SU-DHL-6 (cell line): Measurements from ENCODE around the gene REXO5.

Experiments used
- H2AFZ ChIP-seq: fragments of 200-600 bp; sonication (generic); 2 replicates; pipeline ENCODE4 v1.6.1; 2014; ENCODE audit warnings: low read depth, mild to moderate bottlenecking, moderate library complexity, mixed read lengths, antibody characterized with exemption, low read length; ENCODE audit not compliant: severe bottlenecking
- H3F3A ChIP-seq: fragments of 200-600 bp; shearing (Covaris generic); 2 replicates; pipeline ENCODE4 v1.6.0; 2016; ENCODE audit warnings: antibody characterized with exemption, mild to moderate bottlenecking; ENCODE audit not compliant: insufficient read depth
- H3K27ac ChIP-seq: fragments of 200-600 bp; sonication (generic); 2 replicates; pipeline ENCODE4 v1.5.1; 2016; ENCODE audit warnings: low read depth, mild to moderate bottlenecking, low read length, moderate library complexity, mixed read lengths
- H3K27me3 ChIP-seq: fragments of 200-600 bp; sonication (generic), shearing (Covaris generic); 2 replicates; pipeline ENCODE4 v1.6.0; 2014; ENCODE audit warnings: mild to moderate bottlenecking, low read length
- H3K36me3 ChIP-seq: fragments of 200-600 bp; sonication (generic); 2 replicates; pipeline ENCODE4 v1.6.1; 2014; ENCODE audit warnings: mild to moderate bottlenecking, low read length, mixed read lengths
- H3K4me2 ChIP-seq: fragments of 300-600, 200-600 bp; shearing (Covaris generic), sonication (generic); 2 replicates; pipeline ENCODE4 v1.6.0; 2014; ENCODE audit warnings: low read length, low read depth, mild to moderate bottlenecking; ENCODE audit not compliant: poor library complexity, severe bottlenecking
- H3K4me3 ChIP-seq: fragments of 200-600 bp; sonication (generic); 2 replicates; pipeline ENCODE4 v1.5.1; 2014; ENCODE audit warnings: antibody characterized with exemption, low read length, mild to moderate bottlenecking, mixed read lengths; ENCODE audit not compliant: insufficient read depth, poor library complexity, severe bottlenecking
- H3K79me2 ChIP-seq: fragments of 200-600 bp; sonication (generic); 2 replicates; pipeline ENCODE4 v1.6.1; 2014; ENCODE audit warnings: mild to moderate bottlenecking, low read length, moderate library complexity; ENCODE audit not compliant: insufficient read depth
- H3K9ac ChIP-seq: fragments of 200-600 bp; sonication (generic); 2 replicates; pipeline ENCODE4 v1.7.0; 2014; ENCODE audit warnings: mild to moderate bottlenecking, low read length
- H3K9me2 ChIP-seq: fragments of 200-600 bp; sonication (generic); replicated peaks from 2 replicates; pipeline ENCODE4 v1.6.1; 2014; ENCODE audit warnings: low read length; ENCODE audit not compliant: insufficient read depth
- H3K9me3 ChIP-seq: fragments of 200-600 bp; sonication (generic); 2 replicates; pipeline ENCODE4 v1.6.1; 2014; ENCODE audit warnings: low read length, mixed read lengths; ENCODE audit not compliant: insufficient read depth
- H4K20me1 ChIP-seq: fragments of 200-600 bp; sonication (generic); 2 replicates; pipeline ENCODE4 v1.6.1; 2014; ENCODE audit warnings: low read depth, mild to moderate bottlenecking, antibody characterized with exemption, low read length, moderate library complexity, mixed read lengths
- CTCF ChIP-seq: fragments of 200-600 bp; sonication (generic); IDR thresholded peaks from one replicate; pipeline ENCODE4 v1.5.1; 2017; ENCODE audit warnings: antibody characterized with exemption, mild to moderate bottlenecking, low read length, moderate library complexity; ENCODE audit not compliant: insufficient read depth, poor library complexity, severe bottlenecking
- EZH2phosphoT487 ChIP-seq: fragments of 200-600 bp; sonication (generic), shearing (Covaris generic); conservative IDR thresholded peaks from 2 replicates; pipeline ENCODE4 v1.6.1; 2018; ENCODE audit warnings: mild to moderate bottlenecking, antibody characterized with exemption, low read length, moderate library complexity, mixed read lengths

Gene REXO5

GRCh38 chr16:20850981-20851380 is 44.7 kb downstream of the REXO5 start:
- no peaks in the 10 kb centered on the region; the same call in 1 of the 2 replicates for H3K36me3 ChIP-seq
- H2AFZ ChIP-seq, result no peak overlapping the region
- H3F3A ChIP-seq, result no peaks in the 10 kb centered on the region
- no peaks in the 10 kb centered on the region for H3K27me3 ChIP-seq
- no peaks in the 10 kb centered on the region for H3K9me3 ChIP-seq
- no peak for TF ChIP-seq CTCF
- TF ChIP-seq EZH2phosphoT487, result no peak
- no peaks in the 10 kb centered on the region for H3K79me2 ChIP-seq
- H3K27ac ChIP-seq, result no peak overlapping the region
- H3K4me2 ChIP-seq, result no peak overlapping the region
- no peak overlapping the region for H3K4me3 ChIP-seq
- H4K20me1 ChIP-seq, result no peaks in the 10 kb centered on the region
- H3K9me2 ChIP-seq, result no peaks in the 10 kb centered on the region
- H3K9ac ChIP-seq, result no peak overlapping the region

GRCh38 chr16:20851601-20852000 is 45.3 kb downstream of the REXO5 start:
- H3K4me3 ChIP-seq, result no peak overlapping the region
- no peaks in the 10 kb centered on the region for H3F3A ChIP-seq
- H3K9ac ChIP-seq, result no peak overlapping the region
- H3K4me2 ChIP-seq, result no peak overlapping the region
- H2AFZ ChIP-seq, result no peak overlapping the region
- no peak for TF ChIP-seq CTCF
- H3K79me2 ChIP-seq, result no peaks in the 10 kb centered on the region
- no peaks in the 10 kb centered on the region for H3K9me3 ChIP-seq
- H3K9me2 ChIP-seq, result no peaks in the 10 kb centered on the region
- H3K27ac ChIP-seq, result no peak overlapping the region
- no peaks in the 10 kb centered on the region for H3K36me3 ChIP-seq
- no peaks in the 10 kb centered on the region for H3K27me3 ChIP-seq
- H4K20me1 ChIP-seq, result no peaks in the 10 kb centered on the region

- Histone ChIP-seq H3K27me3 (no peaks in the 10 kb centered on the region), H3K36me3 (no peaks in the 10 kb centered on the region), H4K20me1 (no peaks in the 10 kb centered on the region), H3F3A (no peaks in the 10 kb centered on the region), H3K9ac (no peak overlapping the region), H3K4me3 (no peak overlapping the region), H2AFZ (no peak overlapping the region), H3K27ac (no peak overlapping the region), H3K9me2 (no peaks in the 10 kb centered on the region), H3K9me3 (no peaks in the 10 kb centered on the region), H3K4me2 (no peak overlapping the region), H3K79me2 (no peaks in the 10 kb centered on the region)
- no peak for TF ChIP-seq CTCF
- TF ChIP-seq EZH2phosphoT487, result no peak
Observed at GRCh38 chr16:20853143-20853542, 46.8 kb downstream of the REXO5 start.
